Mesenchymal stem cell (in vitro differentiated cells and primary cell): ENCODE data around the gene TPSG1.

Experiments used
- DNase-seq: peaks from one replicate; pipeline ENCODE4 v3.0.0-alpha.2; 2013
- H2AFZ ChIP-seq: one replicate; pipeline ENCODE4 v1.6.1; 2013; ENCODE audit warnings: low read depth, mild to moderate bottlenecking, control low read depth, inconsistent platforms, low read length, moderate library complexity
- H2AK5ac ChIP-seq: 2 replicates; pipeline ENCODE4 v1.6.1; 2013; ENCODE audit warnings: low read length, moderate library complexity, mild to moderate bottlenecking, inconsistent platforms; ENCODE audit not compliant: severe bottlenecking
- H2BK120ac ChIP-seq: one replicate; pipeline ENCODE4 v1.6.1; 2013; ENCODE audit warnings: low read depth, mild to moderate bottlenecking, inconsistent platforms, low read length, moderate library complexity
- H2BK12ac ChIP-seq, 2 experiments: one replicate each; pipeline ENCODE4 v1.6.1; 2013; ENCODE audit warnings: inconsistent platforms in 2 of 2, low read length in 2 of 2, mild to moderate bottlenecking in 2 of 2, moderate library complexity in 2 of 2, control low read depth in 1 of 2
- H2BK15ac ChIP-seq: one replicate; pipeline ENCODE4 v1.6.1; 2013; ENCODE audit warnings: mild to moderate bottlenecking, low read depth, inconsistent platforms; ENCODE audit not compliant: poor library complexity, severe bottlenecking
- H2BK5ac ChIP-seq: 2 replicates; pipeline ENCODE4 v1.6.1; 2013; ENCODE audit warnings: low read depth, mild to moderate bottlenecking, low read length, control low read depth, inconsistent platforms; ENCODE audit not compliant: poor library complexity, severe bottlenecking
- H3K14ac ChIP-seq, 2 experiments: one replicate each; pipeline ENCODE4 v1.6.1; 2013; ENCODE audit warnings: inconsistent platforms in 2 of 2, low read length in 2 of 2, control low read depth in 1 of 2, mild to moderate bottlenecking in 1 of 2, moderate library complexity in 1 of 2
- H3K18ac ChIP-seq, 2 experiments: one replicate each; pipeline ENCODE4 v1.6.1; 2013; ENCODE audit warnings: inconsistent platforms in 2 of 2, low read length in 2 of 2, control low read depth in 1 of 2, low read depth in 1 of 2, mild to moderate bottlenecking in 1 of 2
- H3K23ac ChIP-seq, 2 experiments: one replicate each; pipeline ENCODE4 v1.6.1; 2013; ENCODE audit warnings: inconsistent platforms in 2 of 2, low read length in 2 of 2, mild to moderate bottlenecking in 2 of 2, moderate library complexity in 2 of 2, control low read depth in 1 of 2
- H3K27ac ChIP-seq: 2 replicates; pipeline ENCODE4 v1.5.1; 2013; ENCODE audit warnings: mild to moderate bottlenecking, moderate library complexity, low read length, control low read depth, inconsistent platforms; ENCODE audit not compliant: poor library complexity, severe bottlenecking
- H3K27me3 ChIP-seq, 2 experiments: 2 replicates each; pipeline versions ENCODE4 v1.6.1 to v1.7.0; 2013; ENCODE audit warnings: low read length in 2 of 2, mild to moderate bottlenecking in 2 of 2, moderate library complexity in 2 of 2, control low read depth in 1 of 2, inconsistent platforms in 1 of 2; ENCODE audit not compliant: control insufficient read depth in 1 of 2, insufficient read depth in 1 of 2
- H3K36me3 ChIP-seq, 2 experiments: 2 replicates each; pipeline versions ENCODE4 v1.6.1 to v1.7.0; 2013; ENCODE audit warnings: low read length in 2 of 2, control low read depth in 1 of 2, inconsistent platforms in 1 of 2, low read depth in 1 of 2, mild to moderate bottlenecking in 1 of 2; ENCODE audit not compliant: insufficient read depth in 2 of 2, control insufficient read depth in 1 of 2
- H3K4ac ChIP-seq, 2 experiments: one replicate each; pipeline ENCODE4 v1.6.1; 2013; ENCODE audit warnings: inconsistent platforms in 2 of 2, low read length in 2 of 2, mild to moderate bottlenecking in 2 of 2, moderate library complexity in 2 of 2, control low read depth in 1 of 2, low read depth in 1 of 2
- H3K4me1 ChIP-seq: 2 replicates; pipeline ENCODE4 v1.6.1; 2013; ENCODE audit warnings: low read depth, low read length, control low read depth; ENCODE audit not compliant: control insufficient read depth, insufficient read depth
- H3K4me2 ChIP-seq: 2 replicates; pipeline ENCODE4 v1.6.1; 2013; ENCODE audit warnings: low read length, mild to moderate bottlenecking, inconsistent platforms; ENCODE audit not compliant: poor library complexity, severe bottlenecking
- H3K4me3 ChIP-seq, 2 experiments: 2 replicates each; pipeline versions ENCODE4 v1.5.1 to v1.7.0; 2013; ENCODE audit warnings: low read length in 2 of 2, mild to moderate bottlenecking in 2 of 2, control low read depth in 1 of 2, low read depth in 1 of 2; ENCODE audit not compliant: insufficient read depth in 1 of 2
- H3K79me1 ChIP-seq: replicated peaks from 2 replicates; pipeline ENCODE4 v1.6.1; 2013; ENCODE audit warnings: mild to moderate bottlenecking, control low read depth, low read length, inconsistent platforms; ENCODE audit not compliant: poor library complexity, severe bottlenecking
- H3K9ac ChIP-seq: 2 replicates; pipeline ENCODE4 v1.7.0; 2013; ENCODE audit warnings: mild to moderate bottlenecking, low read length, moderate library complexity
- H3K9me3 ChIP-seq: 2 replicates; pipeline ENCODE4 v1.7.0; 2013; ENCODE audit warnings: mild to moderate bottlenecking, low read length; ENCODE audit not compliant: control insufficient read depth
- H4K8ac ChIP-seq: one replicate; pipeline ENCODE4 v1.6.1; 2013; ENCODE audit warnings: inconsistent platforms, mild to moderate bottlenecking, low read length, moderate library complexity
- H4K91ac ChIP-seq: one replicate; pipeline ENCODE4 v1.6.1; 2013; ENCODE audit warnings: mild to moderate bottlenecking, low read length, inconsistent platforms
- WGBS: methylation state at CpG from one replicate; pipeline ENCODE4 v1.1.7; 2013; ENCODE audit warnings: mixed read lengths; 5-methylcytosine and 5-hydroxymethylcytosine counted together

The TPSG1 gene

GRCh38 chr16:1221628-1222552 is 3.2 kb downstream of the TPSG1 start:
- H4K8ac ChIP-seq, result no peak overlapping the region
- no peak overlapping the region for H3K18ac ChIP-seq
- H3K4me1 ChIP-seq, result no peaks in the 10 kb centered on the region
- H2BK120ac ChIP-seq, result no peak overlapping the region
- H3K9ac ChIP-seq, result no peak overlapping the region
- H2BK12ac ChIP-seq, result no peak overlapping the region
- DNase-seq, result no peak
- H2BK15ac ChIP-seq, result no peak overlapping the region
- H2AFZ ChIP-seq, result no peak overlapping the region
- H3K27ac ChIP-seq, result no peak overlapping the region
- H3K4ac ChIP-seq, result no peak overlapping the region
- no peak overlapping the region for H3K4me2 ChIP-seq
- peaks cover 0 to 11% of the 10 kb centered on the region in 2 experiments for H3K27me3 ChIP-seq
- H3K14ac ChIP-seq, result no peak overlapping the region
- peaks cover 0 to 14% of the 10 kb centered on the region in 2 experiments for H3K36me3 ChIP-seq
- H4K91ac ChIP-seq, result no peak overlapping the region
- no peak overlapping the region for H3K4me3 ChIP-seq
- no peaks in the 10 kb centered on the region for H3K79me1 ChIP-seq
- no peak overlapping the region for H3K23ac ChIP-seq
- WGBS, result 91% methylated on average over 40 of the region's 40 CpGs
- no peak overlapping the region for H2BK5ac ChIP-seq
- no peak overlapping the region for H2AK5ac ChIP-seq
- no peaks in the 10 kb centered on the region for H3K9me3 ChIP-seq

DNA sequence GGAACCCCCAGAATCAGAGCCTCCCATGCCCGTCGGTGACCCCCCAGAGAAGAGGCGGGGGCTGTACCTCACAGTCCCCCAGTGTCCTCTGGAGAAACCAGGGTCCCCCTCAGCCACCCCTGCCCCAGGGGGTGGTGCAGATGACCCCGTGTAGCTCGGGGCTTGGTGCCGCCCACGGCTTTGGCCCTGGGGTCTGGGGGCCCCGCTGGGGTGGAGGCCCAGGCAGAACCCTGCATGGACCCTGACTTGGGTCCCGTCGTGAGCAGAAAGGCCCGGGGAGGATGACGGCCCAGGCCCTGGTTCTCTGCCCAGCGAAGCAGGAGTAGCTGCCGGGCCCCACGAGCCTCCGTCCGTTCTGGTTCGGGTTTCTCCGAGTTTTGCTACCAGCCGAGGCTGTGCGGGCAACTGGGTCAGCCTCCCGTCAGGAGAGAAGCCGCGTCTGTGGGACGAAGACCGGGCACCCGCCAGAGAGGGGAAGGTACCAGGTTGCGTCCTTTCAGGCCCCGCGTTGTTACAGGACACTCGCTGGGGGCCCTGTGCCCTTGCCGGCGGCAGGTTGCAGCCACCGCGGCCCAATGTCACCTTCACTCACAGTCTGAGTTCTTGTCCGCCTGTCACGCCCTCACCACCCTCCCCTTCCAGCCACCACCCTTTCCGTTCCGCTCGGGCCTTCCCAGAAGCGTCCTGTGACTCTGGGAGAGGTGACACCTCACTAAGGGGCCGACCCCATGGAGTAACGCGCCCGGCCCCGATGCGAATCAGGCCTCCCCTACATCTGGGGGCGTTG is 4.0 kb downstream of the TPSG1 start:
- Histone ChIP-seq H3K27ac (no peak overlapping the region), H2BK15ac (no peak overlapping the region), H3K9ac (no peak overlapping the region), H3K23ac (no peak overlapping the region), H2BK12ac (no peak overlapping the region), H3K14ac (no peak overlapping the region), H3K36me3 (peaks cover 0 to 14% of the 10 kb centered on the region in 2 experiments), H3K4me3 (no peak overlapping the region), H3K27me3 (peaks cover 0 to 11% of the 10 kb centered on the region in 2 experiments), H4K8ac (no peak overlapping the region), H2BK5ac (no peak overlapping the region), H4K91ac (no peak overlapping the region), H3K79me1 (no peaks in the 10 kb centered on the region), H3K18ac (no peak overlapping the region), H3K4ac (no peak overlapping the region), H3K4me2 (no peak overlapping the region), H3K9me3 (no peaks in the 10 kb centered on the region), H2BK120ac (no peak overlapping the region), H3K4me1 (no peaks in the 10 kb centered on the region), H2AFZ (no peak overlapping the region), H2AK5ac (no peak overlapping the region)
- 90% methylated on average over 45 of the region's 48 CpGs for WGBS
- DNase-seq, result no peak

DNA sequence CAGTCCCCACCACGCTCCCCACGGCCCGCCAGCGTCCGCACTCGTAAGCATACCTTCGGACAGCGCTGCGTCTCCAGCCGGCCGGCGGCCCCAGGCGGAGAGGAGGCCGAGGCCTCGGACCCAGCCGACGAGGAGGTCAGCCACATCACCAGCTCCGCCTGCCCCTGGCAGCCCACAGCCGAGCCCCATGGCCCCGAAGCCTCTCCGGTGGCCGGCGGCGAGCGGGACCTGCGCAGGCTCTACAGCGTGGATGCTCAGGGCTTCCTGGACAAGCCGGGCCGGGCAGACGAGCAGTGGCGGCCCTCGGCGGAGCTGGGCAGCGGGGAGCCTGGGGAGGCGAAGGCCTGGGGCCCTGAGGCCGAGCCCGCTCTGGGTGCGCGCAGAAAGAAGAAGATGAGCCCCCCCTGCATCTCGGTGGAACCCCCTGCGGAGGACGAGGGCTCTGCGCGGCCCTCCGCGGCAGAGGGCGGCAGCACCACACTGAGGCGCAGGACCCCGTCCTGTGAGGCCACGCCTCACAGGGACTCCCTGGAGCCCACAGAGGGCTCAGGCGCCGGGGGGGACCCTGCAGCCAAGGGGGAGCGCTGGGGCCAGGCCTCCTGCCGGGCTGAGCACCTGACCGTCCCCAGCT is 4.9 kb downstream of the TPSG1 start:
- Histone ChIP-seq H4K91ac (no peak overlapping the region), H3K79me1 (no peaks in the 10 kb centered on the region), H4K8ac (no peak overlapping the region), H2BK15ac (no peak overlapping the region), H3K4me2 (no peak overlapping the region), H3K27ac (no peak overlapping the region), H3K14ac (no peak overlapping the region), H2AK5ac (no peak overlapping the region), H2BK12ac (no peak overlapping the region), H3K36me3 (peaks cover 0 to 17% of the 10 kb centered on the region in 2 experiments), H3K4me3 (no peak overlapping the region), H3K23ac (no peak overlapping the region), H2AFZ (no peak overlapping the region), H2BK120ac (no peak overlapping the region), H2BK5ac (no peak overlapping the region), H3K27me3 (peaks cover 0 to 6% of the 10 kb centered on the region in 2 experiments), H3K18ac (no peak overlapping the region), H3K9ac (no peak overlapping the region), H3K9me3 (no peaks in the 10 kb centered on the region), H3K4ac (no peak overlapping the region), H3K4me1 (no peaks in the 10 kb centered on the region)
- no peak for DNase-seq
- 90% methylated on average over 55 of the region's 55 CpGs for WGBS
